NK-92 (cell line): Measurements from ENCODE around the gene MED15.
"Not testable (repeated sequence)": the region's sequence is repeated elsewhere in the genome, so short reads cannot be mapped to it uniquely, and the experiment has no call there.

ENCODE experiments used
- DNase-seq: peaks from one replicate; lab custom pipeline; 2025; ENCODE audit not compliant: unreplicated experiment; lab: John Stamatoyannopoulos, UW

Gene MED15

DNA sequence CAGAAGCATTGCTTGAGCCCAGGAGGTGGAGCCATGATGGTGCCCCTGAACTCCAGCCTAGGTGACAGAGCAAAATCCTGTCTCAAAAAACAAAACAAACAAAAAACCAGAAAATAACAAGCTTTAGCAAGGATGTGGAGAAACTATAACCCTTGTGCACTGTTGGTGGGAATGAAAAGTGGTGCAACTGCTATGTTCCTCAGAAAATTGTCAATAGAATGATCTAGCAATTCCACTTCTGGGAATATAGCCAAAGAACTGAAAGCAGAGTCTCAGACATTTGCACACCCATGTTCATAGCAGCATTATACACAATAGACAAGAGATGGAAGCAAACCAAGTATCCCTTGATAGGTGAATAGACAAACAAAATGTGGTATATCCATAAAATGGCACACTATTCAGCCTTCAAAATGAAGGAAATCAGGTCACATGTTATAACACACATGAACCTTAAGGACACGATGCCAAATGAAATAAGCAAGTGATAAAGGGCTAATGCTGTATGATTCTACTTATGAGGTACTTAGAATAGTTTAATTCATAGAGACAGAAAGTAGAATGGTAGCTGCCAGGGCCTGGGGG, 27.7 kb upstream of the MED15 start:
- DNase-seq: no peak

DNA sequence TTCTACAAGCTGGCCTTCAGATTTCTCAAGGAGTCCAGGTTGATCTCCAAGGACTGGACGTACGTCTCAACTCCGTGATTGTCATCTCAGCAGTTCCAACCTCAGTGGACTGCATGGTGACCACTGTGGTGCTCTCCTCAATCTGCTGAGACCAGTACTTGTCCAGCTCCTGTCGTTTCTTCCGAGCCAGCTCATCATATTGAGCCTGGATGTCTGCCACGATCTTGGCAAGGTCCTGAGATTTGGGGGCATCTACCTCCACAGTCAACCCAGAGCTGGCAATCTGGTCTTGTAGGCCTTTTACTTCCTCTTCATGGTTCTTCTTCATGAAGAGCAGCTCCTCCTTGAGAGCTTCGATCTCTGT, 24.3 kb upstream of the MED15 start:
- DNase-seq: not testable (repeated sequence)

DNA sequence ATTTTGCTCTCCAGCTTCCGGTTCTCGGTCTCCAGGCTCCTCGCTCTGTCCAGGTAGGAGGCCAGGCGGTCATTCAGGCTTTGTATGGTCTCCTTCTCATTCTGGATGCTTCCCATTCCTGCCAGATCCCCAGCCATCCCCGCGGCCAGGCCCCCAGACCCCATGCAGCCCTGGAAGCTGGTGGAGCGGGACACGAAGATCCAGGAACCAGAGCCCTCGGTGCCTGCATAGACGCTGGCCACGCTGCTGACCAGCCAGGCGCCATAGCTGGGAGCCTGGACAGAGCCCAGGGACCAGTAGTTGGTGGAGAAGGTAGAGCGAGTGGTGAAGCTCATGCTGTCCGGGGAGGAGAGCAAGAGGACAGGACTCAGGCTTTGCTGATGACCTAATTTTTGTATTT, 23.6 kb upstream of the MED15 start:
- DNase-seq: no peak

DNA sequence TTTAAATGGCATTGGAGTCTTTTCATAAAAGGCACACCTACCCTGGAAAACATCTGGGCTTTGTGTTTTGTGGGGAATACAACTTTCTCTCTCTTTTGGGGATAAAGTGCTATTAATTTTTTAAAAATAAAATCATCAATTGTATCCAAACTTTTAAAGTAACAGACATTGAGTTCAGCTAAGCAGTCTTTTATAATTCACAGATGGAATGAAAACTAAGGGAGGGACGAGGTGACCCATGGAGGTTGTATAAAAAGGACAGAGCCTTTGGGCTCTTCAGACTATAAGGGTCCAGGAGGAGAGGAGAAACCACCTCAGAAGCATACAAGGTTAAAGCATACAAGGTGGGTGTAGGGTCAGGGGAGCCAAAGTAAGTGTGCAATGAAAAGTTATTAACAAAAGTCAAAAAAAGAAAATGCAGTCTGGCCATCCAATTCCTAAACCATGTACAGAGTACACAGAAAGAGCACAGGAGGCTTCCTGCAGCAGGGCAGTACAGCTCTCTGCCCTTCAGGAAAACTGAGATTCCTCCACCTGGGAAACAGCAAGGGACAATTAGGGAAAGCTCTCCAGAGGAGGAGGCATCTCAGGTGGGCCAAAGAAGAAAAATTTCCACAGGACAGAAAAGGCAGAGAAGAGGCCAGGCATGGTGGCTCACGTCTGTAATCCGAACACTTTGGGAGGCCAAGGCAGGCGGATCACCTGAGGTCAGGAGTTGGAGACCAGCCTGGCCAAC, 22.3 kb upstream of the MED15 start:
- no peak for DNase-seq

DNA sequence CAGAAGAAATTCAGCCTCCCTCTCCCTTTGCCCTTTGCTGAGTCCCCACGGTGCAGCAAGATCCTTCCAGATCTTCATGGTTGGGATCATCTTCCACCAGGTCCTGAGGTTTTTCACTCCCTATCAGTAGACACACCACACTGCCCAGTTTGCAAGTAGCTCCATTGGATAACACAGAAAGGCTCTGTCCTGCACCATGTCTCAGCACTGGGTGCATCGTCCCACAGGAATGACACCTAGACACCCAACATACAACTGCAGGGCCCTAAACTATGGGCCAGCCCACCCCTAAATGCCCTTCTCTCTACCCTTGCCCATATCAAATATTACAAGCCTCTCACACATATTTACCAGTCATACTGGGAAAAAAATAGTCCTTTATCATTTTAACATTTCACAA, 21.2 kb upstream of the MED15 start:
- no peak for DNase-seq

DNA sequence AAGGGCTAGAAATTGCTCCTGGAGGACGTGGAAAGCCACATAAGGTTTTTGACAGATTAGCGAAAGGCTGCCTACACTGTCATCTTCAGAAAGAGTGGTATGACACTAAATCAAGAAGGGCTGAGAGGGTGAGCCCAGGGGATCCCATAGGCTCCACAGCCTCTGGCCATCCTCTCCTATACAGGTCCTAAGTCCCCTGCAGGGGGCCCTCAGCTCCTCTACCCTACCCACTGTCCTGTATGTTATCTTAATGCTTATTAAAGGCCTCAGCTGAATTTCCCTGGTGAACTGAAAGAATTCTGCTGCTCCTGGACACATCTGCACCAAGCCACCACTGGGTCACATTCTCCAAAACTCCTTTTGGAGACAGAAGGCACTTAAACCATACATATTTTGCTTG, 19.7 kb upstream of the MED15 start:
- no peak for DNase-seq

DNA sequence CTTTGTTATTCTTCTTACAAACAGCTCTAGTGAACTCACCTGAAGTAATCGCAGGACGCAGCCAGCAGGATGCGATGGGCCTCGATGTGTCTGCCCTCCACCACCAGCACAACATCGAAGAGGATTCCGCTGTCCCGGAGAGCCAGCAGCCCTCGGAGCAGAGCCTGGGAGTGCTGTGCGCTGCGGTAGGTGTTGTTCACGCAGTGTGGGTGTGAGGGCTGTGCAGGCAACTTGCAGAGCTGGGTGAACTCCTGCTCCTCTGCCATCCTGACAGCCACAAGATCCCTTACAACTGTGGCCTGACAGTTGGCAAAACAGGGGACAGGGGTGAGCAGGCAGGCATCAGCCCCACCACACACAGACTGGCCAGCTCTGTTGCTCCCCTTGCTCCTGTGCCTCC, 18.5 kb upstream of the MED15 start:
- no peak for DNase-seq

DNA sequence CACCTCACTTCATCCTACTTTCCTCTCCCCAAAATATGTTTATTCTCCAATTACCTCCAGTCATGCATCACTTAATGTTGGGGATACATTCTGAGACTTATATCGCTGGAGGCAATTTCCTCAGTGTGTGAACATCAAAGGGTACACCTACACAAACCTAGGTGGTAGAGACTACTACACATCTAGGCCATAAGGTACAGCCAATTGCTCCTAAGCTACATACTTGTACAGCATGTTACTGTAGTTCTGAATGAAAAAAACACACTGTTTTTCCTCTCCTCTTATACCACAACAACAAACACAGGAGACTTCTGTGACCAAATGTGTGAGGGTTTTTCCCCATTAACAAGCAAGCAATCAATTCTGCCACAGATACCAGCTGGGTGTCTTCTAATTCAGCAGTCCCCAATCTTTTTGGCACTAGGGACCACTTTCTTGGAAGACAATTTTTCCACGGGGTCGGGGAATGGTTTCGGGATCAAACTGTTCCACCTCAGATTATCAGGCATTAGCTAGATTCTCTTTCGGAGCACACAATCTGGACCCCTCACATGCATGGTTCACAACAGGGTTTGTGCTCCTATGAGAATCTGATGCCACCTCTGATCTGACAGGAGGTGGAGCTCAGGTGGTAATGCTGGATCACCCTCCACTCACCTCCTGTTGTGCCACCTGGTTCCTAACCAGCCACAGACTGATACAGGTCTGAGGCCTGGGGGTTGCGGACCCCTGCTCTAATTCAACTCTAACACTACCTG, 17.0 kb upstream of the MED15 start:
- no peak for DNase-seq

DNA sequence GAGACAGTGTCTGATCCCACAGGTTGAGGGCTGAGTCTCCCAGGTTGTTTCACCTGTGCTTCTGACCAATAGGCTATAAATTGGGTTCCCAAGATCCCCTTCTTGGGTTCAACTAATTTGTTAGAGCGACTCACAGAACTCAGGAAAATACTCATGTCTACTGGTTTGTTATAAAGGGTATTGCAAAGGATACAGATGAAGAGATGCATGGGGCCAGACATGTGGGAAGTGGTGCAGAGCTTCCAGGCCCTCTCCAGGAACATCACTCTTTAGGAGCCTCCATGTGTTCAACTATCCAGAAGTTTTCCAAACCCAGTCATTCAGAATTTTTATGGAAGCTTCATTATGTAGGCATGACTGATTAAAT, 16.5 kb upstream of the MED15 start:
- no peak for DNase-seq

DNA sequence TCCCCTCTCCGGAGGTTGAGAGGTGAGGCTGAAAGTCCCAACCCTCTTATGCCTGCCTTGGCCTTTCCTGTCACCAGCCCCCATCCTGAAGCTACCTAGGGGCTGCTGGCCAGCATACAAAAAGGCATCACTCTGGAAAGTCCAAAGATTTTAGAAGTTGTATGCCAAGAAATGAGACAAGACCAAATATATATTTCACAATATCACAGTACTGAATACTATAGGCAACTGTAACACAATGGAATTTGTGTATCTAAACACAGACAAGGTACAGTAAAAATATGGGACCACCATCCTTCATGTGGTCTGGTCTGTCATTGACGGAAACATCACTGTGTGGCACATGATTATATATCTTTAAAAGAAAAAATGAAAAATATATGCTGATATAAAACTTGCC, 16.1 kb upstream of the MED15 start:
- DNase-seq: no peak

DNA sequence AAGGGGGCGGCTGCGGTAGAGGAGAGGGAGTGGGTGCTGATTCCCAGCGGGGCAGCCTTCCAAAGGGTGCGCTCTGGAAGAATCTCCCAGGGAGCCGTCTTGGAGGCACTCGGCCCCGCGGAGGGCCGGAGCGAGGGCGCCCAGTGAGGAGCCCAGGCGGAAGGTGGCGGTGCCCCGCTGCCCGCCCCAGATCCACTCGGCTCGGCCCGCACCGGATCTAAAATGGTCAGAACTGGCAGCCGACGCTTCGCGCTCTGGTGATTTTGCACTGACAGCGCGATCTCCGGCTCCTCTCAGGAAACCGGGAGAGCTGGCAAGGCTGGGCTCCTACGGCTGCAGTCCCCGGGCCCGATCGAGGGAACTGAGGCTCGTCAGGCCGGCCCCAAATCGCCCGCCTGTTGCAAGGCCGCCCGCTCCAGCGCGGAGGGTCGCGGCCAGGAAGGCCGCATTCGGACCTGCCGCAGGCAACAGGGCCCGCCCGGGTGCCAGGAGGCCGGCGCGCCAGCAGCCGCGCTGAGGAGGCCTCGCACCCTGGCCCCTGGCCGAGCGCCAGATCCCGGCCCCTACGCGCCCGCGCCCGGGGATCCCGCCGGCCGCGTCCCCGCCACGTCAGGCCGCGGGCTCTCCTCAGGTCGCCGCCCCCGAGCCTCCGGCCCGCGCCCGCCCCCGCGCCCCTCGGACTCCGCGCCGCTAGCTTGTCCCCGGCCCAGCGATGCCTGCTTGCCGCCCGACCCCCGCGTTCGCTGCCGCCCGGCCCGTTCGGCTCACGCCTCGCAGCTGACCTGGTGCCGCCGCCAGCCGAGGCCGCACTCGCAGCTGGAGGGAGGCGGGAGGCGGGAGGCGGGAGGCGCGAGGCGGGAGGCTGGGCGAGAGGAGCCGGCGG, 12.2 kb upstream of the MED15 start, which contains the start of gene KLHL22:
Gene KLHL22 (minus strand): TSS at position 818 of the 883 bp plus-strand sequence. CDS start 6,584 bp downstream, outside the sequence.
- DNase-seq: no peak

DNA sequence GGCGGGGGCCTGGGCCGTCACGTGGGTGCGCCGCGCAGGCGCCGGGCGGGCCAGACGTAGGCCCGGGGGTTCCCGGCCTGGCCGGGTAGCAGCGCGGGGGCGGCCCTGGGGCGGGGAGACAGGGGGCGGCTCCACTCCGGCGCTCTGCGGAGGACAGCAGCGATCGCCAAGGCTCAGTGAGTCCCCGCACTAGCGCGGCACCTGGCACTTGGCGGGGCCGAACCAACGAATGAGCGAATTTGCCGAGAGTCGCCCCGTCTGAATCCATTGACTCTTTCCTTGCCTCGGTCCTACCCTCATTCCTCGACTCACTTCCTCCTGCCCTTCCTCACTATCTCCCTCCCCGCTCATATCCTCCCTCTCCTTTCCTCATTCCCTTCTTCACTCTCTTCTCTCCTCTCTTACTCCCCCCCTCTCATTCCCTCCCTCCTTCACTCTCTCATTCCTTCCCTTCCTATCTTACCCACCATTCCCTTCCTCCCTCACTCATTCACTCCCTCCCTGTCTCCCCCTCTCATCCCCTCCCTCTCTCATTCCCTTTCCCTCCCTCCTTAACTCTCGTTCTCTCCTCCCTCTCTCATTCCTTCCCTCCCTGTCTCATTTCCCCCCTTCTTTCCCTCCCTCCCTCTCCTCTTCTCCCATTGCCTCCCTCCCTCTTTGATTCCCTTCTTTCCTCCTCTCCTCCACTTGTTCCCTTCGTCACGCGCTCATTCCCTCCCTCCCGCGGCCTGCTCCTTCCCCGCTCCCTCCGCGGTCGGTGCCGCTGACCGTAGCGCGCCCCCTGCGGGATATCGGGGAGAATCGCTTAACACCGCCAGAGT, 11.3 kb upstream of the MED15 start:
- DNase-seq: peak; percentile 46

DNA sequence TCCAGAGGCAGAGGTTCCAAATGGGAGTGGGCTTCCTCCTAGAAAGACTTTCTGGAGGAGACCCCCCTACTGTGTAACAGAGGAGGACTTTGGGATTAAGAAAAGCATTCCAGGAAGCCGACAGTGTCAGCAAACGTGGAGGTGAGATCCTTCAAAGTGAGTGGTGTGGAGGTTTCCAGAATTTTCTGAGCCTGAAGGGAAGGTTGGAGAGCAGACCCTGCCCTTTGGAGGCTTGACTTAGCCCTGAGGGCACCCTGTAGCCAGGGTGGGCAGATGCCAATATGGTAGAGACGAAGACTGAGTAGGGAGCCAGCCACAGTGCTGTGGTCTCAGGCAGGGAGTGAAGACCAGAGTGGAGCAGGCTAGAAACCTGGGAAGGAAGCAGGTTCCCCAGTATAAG, 10.0 kb upstream of the MED15 start:
- no peak for DNase-seq

DNA sequence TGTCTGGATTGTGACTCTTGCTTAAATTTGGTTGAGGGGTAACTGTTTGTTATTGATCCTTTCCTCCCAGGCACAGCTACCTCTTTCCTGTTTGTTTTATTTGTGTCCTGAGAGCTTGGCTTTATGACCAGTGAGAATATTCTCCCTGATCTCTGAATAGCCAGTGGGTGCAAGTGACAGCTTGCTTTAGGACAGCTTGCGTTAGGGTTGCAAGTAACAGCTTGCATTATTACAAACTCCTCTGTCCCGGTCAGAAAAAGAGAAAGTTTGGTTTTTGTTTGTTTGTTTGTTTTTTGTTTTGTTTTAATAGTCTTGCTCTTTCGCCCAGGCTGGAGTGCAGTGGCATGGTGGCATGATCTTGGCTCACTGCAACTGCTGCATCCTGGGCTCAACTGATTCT, 8.5 kb upstream of the MED15 start:
- DNase-seq: no peak

DNA sequence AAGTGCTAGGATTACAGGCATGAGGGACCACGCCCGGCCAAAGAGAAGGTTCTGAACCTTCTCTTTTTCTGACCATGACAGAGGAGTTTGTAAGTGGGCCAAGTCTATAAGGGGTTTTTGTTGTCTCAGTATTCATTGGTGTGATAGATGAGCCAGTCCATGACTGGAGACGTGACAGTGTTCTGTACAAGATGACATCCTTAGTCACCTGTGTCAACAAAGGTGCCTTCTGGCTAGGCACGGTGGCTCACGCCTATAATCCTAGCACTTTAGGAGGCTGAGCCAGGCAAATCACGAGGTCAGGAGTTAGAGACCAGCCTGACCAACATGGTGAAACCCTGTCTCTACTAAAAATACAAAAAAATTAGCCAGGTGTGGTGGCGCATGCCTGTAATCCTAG, 7.6 kb upstream of the MED15 start:
- no peak for DNase-seq

DNA sequence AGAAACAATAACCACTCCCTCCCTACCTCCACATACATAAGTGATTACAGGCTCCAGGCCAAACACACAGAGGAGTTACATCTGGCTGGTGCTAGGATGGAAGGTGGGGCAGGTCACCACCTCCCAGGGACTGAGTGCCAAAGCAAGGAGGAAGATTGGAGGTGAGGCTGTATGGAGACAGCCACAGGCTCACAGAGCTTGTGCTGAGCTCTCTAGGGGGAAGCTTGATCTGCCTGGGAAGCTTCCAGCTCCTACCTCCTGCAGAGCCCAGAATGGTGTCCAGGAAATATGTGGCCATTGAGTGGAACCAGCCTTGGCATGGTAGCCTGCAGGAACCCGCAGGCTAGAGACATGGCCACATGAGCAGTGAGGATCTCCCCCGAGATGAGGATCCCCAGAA, 3.6 kb upstream of the MED15 start:
- no peak for DNase-seq

DNA sequence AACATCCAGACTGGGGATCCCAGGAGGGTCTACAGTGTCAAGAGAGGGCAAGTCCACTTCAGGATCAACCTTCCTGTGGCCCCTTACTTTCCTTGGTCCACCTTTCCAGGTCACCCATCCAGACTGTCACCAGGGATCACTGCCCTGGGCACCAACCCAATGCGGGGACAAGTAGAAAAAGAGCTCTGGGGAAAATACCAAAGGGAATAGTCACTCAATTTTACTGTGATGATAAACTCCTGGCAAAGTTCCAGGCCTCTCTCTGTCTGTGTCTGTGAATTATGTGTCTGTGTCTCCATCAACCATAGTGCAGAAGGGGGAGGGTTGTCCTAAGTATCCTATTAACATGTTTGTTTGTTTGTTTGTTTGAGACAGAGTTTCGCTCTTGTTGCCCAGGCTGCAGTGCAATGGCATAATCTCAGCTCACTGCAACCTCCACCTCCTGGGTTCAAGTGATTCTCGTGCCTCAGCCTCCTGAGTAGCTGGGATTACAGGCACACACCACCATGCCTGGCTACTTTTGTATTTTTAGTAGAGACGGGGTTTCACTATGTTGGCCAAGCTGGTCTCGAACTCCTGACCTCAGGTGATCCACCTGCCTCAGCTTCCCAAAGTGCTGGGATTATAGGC, 3.0 kb upstream of the MED15 start:
- not testable (repeated sequence) for DNase-seq

DNA sequence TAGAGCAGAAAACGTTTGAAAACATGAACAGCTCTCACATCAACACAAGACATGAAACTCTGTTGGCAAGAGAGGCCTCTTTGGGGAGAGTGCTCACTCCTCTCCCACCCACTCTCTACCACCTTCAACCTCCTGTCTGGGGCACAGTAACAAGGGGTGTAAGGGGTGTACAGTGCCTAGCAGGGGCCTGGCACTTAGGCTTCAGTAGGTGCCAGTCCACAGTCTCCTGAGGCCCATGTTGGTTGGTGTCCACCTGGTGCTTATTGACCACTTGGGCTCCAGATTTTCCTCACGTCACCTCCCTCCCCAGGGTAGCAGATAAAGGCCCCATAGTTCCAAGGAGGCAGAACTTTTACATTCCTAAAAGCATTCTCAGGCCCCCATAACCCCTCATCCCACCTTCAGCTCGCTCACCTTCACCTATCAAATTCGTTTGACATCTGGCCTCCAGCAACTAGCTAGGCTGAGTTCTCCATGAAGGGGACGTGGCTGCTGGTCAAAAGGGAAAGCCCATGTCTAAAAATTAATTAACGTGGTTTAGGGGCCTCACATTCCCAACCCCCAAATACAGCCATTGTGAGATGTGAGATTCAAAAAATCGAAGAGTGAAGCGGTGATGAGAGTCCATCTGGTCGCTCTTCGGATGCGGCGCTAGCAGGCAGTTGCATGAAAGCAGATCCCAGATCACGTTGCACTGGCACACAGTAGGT, 712 bp upstream of the MED15 start:
- no peak for DNase-seq

DNA sequence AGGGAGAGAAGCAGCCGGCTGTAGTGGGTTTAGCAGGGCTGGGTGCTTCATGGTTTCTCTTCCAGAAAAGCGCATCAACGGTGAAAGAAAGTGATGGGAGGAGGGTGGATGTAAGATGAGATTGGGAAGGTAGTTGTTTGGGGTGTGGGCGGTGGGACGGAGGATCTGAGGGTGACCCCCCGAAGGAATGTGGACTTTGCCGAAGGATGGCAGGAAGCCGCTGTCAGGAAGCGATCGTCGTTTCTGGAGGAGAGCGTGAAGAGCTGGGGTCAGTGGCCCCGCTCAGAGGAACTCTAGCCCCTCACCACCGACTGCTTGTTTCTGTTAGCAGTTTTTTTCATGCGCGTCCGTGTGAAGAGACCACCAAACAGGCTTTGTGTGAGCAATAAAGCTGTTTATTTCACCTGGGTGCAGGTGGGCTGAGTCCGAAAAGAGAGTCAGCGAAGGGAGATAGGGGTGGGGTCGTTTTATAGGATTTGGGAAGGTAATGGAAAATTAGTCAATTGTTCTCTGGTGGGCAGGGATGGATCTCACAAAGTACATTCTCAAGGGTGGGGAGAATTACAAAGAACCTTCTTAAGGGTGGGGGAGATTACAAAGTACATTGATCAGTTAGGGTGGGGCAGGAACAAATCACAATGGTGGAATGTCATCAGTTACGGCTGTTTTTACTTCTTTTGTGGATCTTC, 801 bp downstream of the MED15 start:
- DNase-seq: not testable (repeated sequence)
